Measurements from ENCODE around the gene NFIL3.
A peak's percentile ranks its signal among the peaks of the same experiment; 100 is the strongest.

NFIL3 gene

GRCh38 chr9:91421971-91422757 is 1.5 kb downstream of the NFIL3 start:
- no peak for DNase-seq (ENCODE audit: low read depth)

GRCh38 chr9:91421128-91421765 is 2.4 kb downstream of the NFIL3 start:
- no peak for DNase-seq (ENCODE audit: low read depth)

GRCh38 chr9:91420501-91421127 is 3.0 kb downstream of the NFIL3 start:
- no peak for DNase-seq (ENCODE audit: low read depth)

- peak; percentile 98 for DNase-seq (ENCODE audit: low read depth)
These were observed 4.1 kb downstream of the NFIL3 start for GRCh38 chr9:91419222-91420191.

GRCh38 chr9:91418215-91418610 is 5.4 kb downstream of the NFIL3 start:
- no peak for DNase-seq (ENCODE audit: low read depth)

GRCh38 chr9:91417602-91418214 is 5.9 kb downstream of the NFIL3 start:
- DNase-seq (ENCODE audit: low read depth), result no peak

- no peak for DNase-seq (ENCODE audit: low read depth)
These were observed 7.4 kb downstream of the NFIL3 start for GRCh38 chr9:91416096-91416712.

GRCh38 chr9:91415290-91415689 is 8.3 kb downstream of the NFIL3 start:
- no peak for DNase-seq (ENCODE audit: low read depth)

GRCh38 chr9:91412941-91413340 is 10.7 kb downstream of the NFIL3 start:
- no peak for DNase-seq (ENCODE audit: low read depth)

GRCh38 chr9:91411096-91411771 is 12.4 kb downstream of the NFIL3 start:
- DNase-seq (ENCODE audit: low read depth), result no peak

GRCh38 chr9:91410161-91410560 is 13.5 kb downstream of the NFIL3 start:
- no peak for DNase-seq (ENCODE audit: low read depth)

GRCh38 chr9:91408475-91408874 is 15.2 kb downstream of the NFIL3 start:
- no peak for DNase-seq (ENCODE audit: low read depth)

GRCh38 chr9:91407580-91408318 is 15.9 kb downstream of the NFIL3 start:
- DNase-seq (ENCODE audit: low read depth), result no peak

GRCh38 chr9:91405343-91406077 is 18.1 kb downstream of the NFIL3 start:
- no peak for DNase-seq (ENCODE audit: low read depth)

GRCh38 chr9:91403665-91404543 is 19.7 kb downstream of the NFIL3 start:
- no peak for DNase-seq (ENCODE audit: low read depth)

GRCh38 chr9:91398926-91399325 is 24.7 kb downstream of the NFIL3 start:
- no peak for DNase-seq (ENCODE audit: low read depth)

GRCh38 chr9:91395553-91396471 is 27.8 kb downstream of the NFIL3 start:
- DNase-seq (ENCODE audit: low read depth), result peak; percentile 66
